H9 (cell line): ENCODE data around the gene KIF16B. TPM values are rescaled to one million over a fixed set of nuclear protein-coding genes. Genes with fewer than 3 reads are reported as not detected.

ENCODE experiments used
- DNase-seq: peaks from one replicate; pipeline ENCODE4 v3.0.0-alpha.2; 2017
- H2AFZ ChIP-seq: one replicate; pipeline ENCODE4 v1.6.1; 2013; ENCODE audit warnings: mild to moderate bottlenecking, low read length, control low read depth, moderate library complexity
- H2AK5ac ChIP-seq: 2 replicates; pipeline ENCODE4 v1.6.1; 2013; ENCODE audit warnings: low read length, control low read depth, mixed read lengths; ENCODE audit not compliant: insufficient read length
- H2BK120ac ChIP-seq: one replicate; pipeline ENCODE4 v1.6.1; 2013; ENCODE audit warnings: low read depth, mild to moderate bottlenecking, low read length, control low read depth, inconsistent platforms; ENCODE audit not compliant: poor library complexity, severe bottlenecking
- H2BK12ac ChIP-seq: 2 replicates; pipeline ENCODE4 v1.6.1; 2013; ENCODE audit warnings: low read length, control low read depth, mixed read lengths, low read depth; ENCODE audit not compliant: insufficient read length
- H2BK15ac ChIP-seq: 2 replicates; pipeline ENCODE4 v1.6.1; 2013; ENCODE audit warnings: low read depth, low read length, control low read depth
- H2BK20ac ChIP-seq: one replicate; pipeline ENCODE4 v1.6.1; 2013; ENCODE audit warnings: low read depth, mild to moderate bottlenecking, low read length, control low read depth, inconsistent platforms; ENCODE audit not compliant: poor library complexity, severe bottlenecking
- H2BK5ac ChIP-seq: 2 replicates; pipeline ENCODE4 v1.6.1; 2013; ENCODE audit warnings: low read length, control low read depth, mixed read lengths; ENCODE audit not compliant: insufficient read length
- H3K14ac ChIP-seq: 2 replicates; pipeline ENCODE4 v1.6.1; 2013; ENCODE audit warnings: low read length, control low read depth; ENCODE audit not compliant: insufficient read depth
- H3K18ac ChIP-seq: 2 replicates; pipeline ENCODE4 v1.6.1; 2013; ENCODE audit warnings: low read depth, mild to moderate bottlenecking, mixed read lengths, low read length, control low read depth; ENCODE audit not compliant: insufficient read length
- H3K23ac ChIP-seq: 2 replicates; pipeline ENCODE4 v1.6.1; 2013; ENCODE audit warnings: low read length, control low read depth, mixed read lengths, low read depth; ENCODE audit not compliant: insufficient read length
- H3K23me2 ChIP-seq: 2 replicates; pipeline ENCODE4 v1.6.1; 2013; ENCODE audit warnings: low read depth, mild to moderate bottlenecking, mixed read lengths, low read length, control low read depth; ENCODE audit not compliant: insufficient read length, poor library complexity, severe bottlenecking
- H3K27ac ChIP-seq: 2 replicates; pipeline ENCODE4 v1.5.1; 2013; ENCODE audit warnings: low read length, control low read depth, mixed read lengths, low read depth; ENCODE audit not compliant: insufficient read length
- H3K27me3 ChIP-seq: 2 replicates; pipeline ENCODE4 v1.6.1; 2013; ENCODE audit warnings: low read length, control low read depth, inconsistent platforms; ENCODE audit not compliant: insufficient read depth
- H3K4ac ChIP-seq: 2 replicates; pipeline ENCODE4 v1.6.1; 2013; ENCODE audit warnings: low read depth, mild to moderate bottlenecking, control low read depth, inconsistent platforms, low read length, moderate library complexity
- H3K4me1 ChIP-seq: 2 replicates; pipeline ENCODE4 v1.6.1; 2013; ENCODE audit warnings: low read length, control low read depth, inconsistent platforms; ENCODE audit not compliant: insufficient read depth
- H3K4me2 ChIP-seq: 2 replicates; pipeline ENCODE4 v1.6.1; 2013; ENCODE audit warnings: low read length, control low read depth, mixed read lengths; ENCODE audit not compliant: insufficient read length, insufficient read depth
- H3K56ac ChIP-seq: 2 replicates; pipeline ENCODE4 v1.6.1; 2013; ENCODE audit warnings: low read depth, mild to moderate bottlenecking, mixed read lengths, low read length, control low read depth; ENCODE audit not compliant: insufficient read length
- H3K79me1 ChIP-seq: 2 replicates; pipeline ENCODE4 v1.6.1; 2013; ENCODE audit warnings: low read depth, mild to moderate bottlenecking, moderate library complexity, low read length, control low read depth, inconsistent platforms; ENCODE audit not compliant: insufficient read depth, poor library complexity, severe bottlenecking
- H3K79me2 ChIP-seq: 2 replicates; pipeline ENCODE4 v1.6.1; 2013; ENCODE audit warnings: low read length, control low read depth, inconsistent platforms; ENCODE audit not compliant: insufficient read depth
- H3K9ac ChIP-seq: 2 replicates; pipeline ENCODE4 v1.6.1; 2013; ENCODE audit warnings: low read length, control low read depth, mixed read lengths; ENCODE audit not compliant: insufficient read length; ENCODE audit errors: extremely low read depth
- H3K9me3 ChIP-seq: one replicate; pipeline ENCODE4 v1.6.1; 2013; ENCODE audit warnings: low read depth, low read length, inconsistent platforms; ENCODE audit not compliant: control insufficient read depth
- H3T11ph ChIP-seq: one replicate; pipeline ENCODE4 v1.6.1; 2013; ENCODE audit warnings: mild to moderate bottlenecking, low read length, control low read depth, inconsistent platforms
- H4K20me1 ChIP-seq: one replicate; pipeline ENCODE4 v1.6.1; 2013; ENCODE audit not compliant: control insufficient read depth, insufficient read length, insufficient read depth
- H4K5ac ChIP-seq: 2 replicates; pipeline ENCODE4 v1.6.1; 2013; ENCODE audit warnings: low read depth, mild to moderate bottlenecking, mixed read lengths, low read length, control low read depth; ENCODE audit not compliant: insufficient read length
- H4K8ac ChIP-seq: replicated peaks from 2 replicates; pipeline ENCODE4 v1.6.1; 2013; ENCODE audit warnings: low read length, control low read depth, mixed read lengths, low read depth; ENCODE audit not compliant: insufficient read length
- H4K91ac ChIP-seq: 2 replicates; pipeline ENCODE4 v1.6.1; 2013; ENCODE audit warnings: low read depth, mild to moderate bottlenecking, moderate library complexity, mixed read lengths, low read length, control low read depth; ENCODE audit not compliant: insufficient read length
- H3K27ac Mint-ChIP-seq, 3 experiments: 2 replicates in 2 of 3; 3 replicates in 1 of 3; pipeline ENCODE4 v1.8.0; 2020 to 2021; ENCODE audit warnings: mixed read lengths in 3 of 3, mild to moderate bottlenecking in 1 of 3, moderate library complexity in 1 of 3
- H3K27me3 Mint-ChIP-seq: 2 replicates; pipeline ENCODE4 v1.8.0; 2021; ENCODE audit warnings: low read depth, mild to moderate bottlenecking, moderate library complexity, mixed read lengths
- H3K36me3 Mint-ChIP-seq, 3 experiments: 2 replicates in 2 of 3; 3 replicates in 1 of 3; pipeline ENCODE4 v1.8.0; 2020 to 2021; ENCODE audit warnings: low read depth in 3 of 3, mixed read lengths in 3 of 3; ENCODE audit not compliant: insufficient read depth in 1 of 3
- H3K4me1 Mint-ChIP-seq, 2 experiments: 2 replicates each; pipeline ENCODE4 v1.8.0; 2020; ENCODE audit warnings: mixed read lengths in 2 of 2
- H3K4me3 Mint-ChIP-seq, 2 experiments: 2 replicates in 1 of 2; 3 replicates in 1 of 2; pipeline ENCODE4 v1.8.0; 2020 to 2021; ENCODE audit warnings: mild to moderate bottlenecking in 2 of 2, mixed read lengths in 2 of 2, moderate library complexity in 1 of 2
- H3K9me3 Mint-ChIP-seq, 2 experiments: 2 replicates in 1 of 2; 3 replicates in 1 of 2; pipeline ENCODE4 v1.8.0; 2020; ENCODE audit warnings: mild to moderate bottlenecking in 2 of 2, mixed read lengths in 2 of 2, moderate library complexity in 1 of 2
- WGBS: extraction: QIAGEN DNeasy Blood & Tissue Kit; methylation state at CpG from one replicate; pipeline ENCODE4 v1.1.7; 2013; ENCODE audit warnings: missing lambda C conversion rate, low lambda C conversion rate, mixed read lengths; ENCODE audit not compliant: insufficient read length; ENCODE audit errors: extremely low coverage; 5-methylcytosine and 5-hydroxymethylcytosine counted together
- total RNA-seq: library from RNA; stranded (reverse); gene quantifications from 2 replicates; pipeline ENCODE4 v1.2.1, GENCODE V29; 2021
- TF ChIP-seq, protein P1 (sequence below): fragments of 200-600 bp; sonication (generic); conservative IDR thresholded peaks from 3 replicates; pipeline ENCODE4 v1.8.0; 2021; ENCODE audit warnings: antibody characterized with exemption, mild to moderate bottlenecking

The KIF16B gene
- total RNA-seq, 1 experiment from 2014 or later, result 7.4 TPM

DNA sequence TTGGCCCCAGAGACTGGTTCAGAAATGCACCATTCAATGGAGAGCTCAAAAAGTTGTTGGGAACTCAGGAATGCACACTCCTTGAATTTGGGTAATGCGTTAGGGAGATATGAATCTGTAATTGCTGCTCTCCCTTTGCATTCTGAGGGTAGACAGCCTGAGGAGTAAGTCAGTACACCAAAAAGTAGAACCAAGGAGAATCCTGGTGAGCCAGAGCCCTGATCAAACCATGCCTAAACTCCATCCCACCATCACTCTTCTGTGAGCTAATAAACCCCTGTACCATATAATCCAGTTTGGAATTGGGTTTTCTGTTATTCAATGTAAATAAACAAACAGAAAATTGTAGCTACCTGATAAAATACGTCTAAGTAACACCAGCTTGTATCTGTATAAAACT is 90.2 kb downstream of the KIF16B start:
- H3K79me2 ChIP-seq, result no peaks in the 10 kb centered on the region
- no peaks in the 10 kb centered on the region for H3K27me3 ChIP-seq
- no peak overlapping the region for H3K23ac ChIP-seq
- no peak overlapping the region for H2BK12ac ChIP-seq
- Mint-ChIP-seq H3K27me3 (no peaks in the 10 kb centered on the region), H3K9me3 (no peaks in the 10 kb centered on the region; a peak in 1 of 5 replicates), H3K27ac (no peak overlapping the region), H3K36me3 (peaks cover 0 to 10% (median 6%) of the 10 kb centered on the region in 3 experiments; a peak in 1 of 7 replicates), H3K4me3 (no peak overlapping the region), H3K4me1 (peaks cover 6 to 12% of the 10 kb centered on the region in 2 experiments)
- TF ChIP-seq, protein P1, sequence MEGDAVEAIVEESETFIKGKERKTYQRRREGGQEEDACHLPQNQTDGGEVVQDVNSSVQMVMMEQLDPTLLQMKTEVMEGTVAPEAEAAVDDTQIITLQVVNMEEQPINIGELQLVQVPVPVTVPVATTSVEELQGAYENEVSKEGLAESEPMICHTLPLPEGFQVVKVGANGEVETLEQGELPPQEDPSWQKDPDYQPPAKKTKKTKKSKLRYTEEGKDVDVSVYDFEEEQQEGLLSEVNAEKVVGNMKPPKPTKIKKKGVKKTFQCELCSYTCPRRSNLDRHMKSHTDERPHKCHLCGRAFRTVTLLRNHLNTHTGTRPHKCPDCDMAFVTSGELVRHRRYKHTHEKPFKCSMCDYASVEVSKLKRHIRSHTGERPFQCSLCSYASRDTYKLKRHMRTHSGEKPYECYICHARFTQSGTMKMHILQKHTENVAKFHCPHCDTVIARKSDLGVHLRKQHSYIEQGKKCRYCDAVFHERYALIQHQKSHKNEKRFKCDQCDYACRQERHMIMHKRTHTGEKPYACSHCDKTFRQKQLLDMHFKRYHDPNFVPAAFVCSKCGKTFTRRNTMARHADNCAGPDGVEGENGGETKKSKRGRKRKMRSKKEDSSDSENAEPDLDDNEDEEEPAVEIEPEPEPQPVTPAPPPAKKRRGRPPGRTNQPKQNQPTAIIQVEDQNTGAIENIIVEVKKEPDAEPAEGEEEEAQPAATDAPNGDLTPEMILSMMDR, result no peak
- no peaks in the 10 kb centered on the region for H3K23me2 ChIP-seq
- H3K18ac ChIP-seq, result no peak overlapping the region
- no peaks in the 10 kb centered on the region for H3K9me3 ChIP-seq
- no peak overlapping the region for H3K56ac ChIP-seq
- no peak overlapping the region for H3K27ac ChIP-seq
- no peaks in the 10 kb centered on the region for H4K20me1 ChIP-seq
- no peak overlapping the region for H2BK5ac ChIP-seq
- no peak overlapping the region for H3K4me2 ChIP-seq
- H4K5ac ChIP-seq, result no peak overlapping the region
- no peak for DNase-seq
- no peak overlapping the region for H2BK120ac ChIP-seq
- H3K4me1 ChIP-seq, result no peaks in the 10 kb centered on the region
- no peak overlapping the region for H4K8ac ChIP-seq
- H2BK15ac ChIP-seq, result no peak overlapping the region
- no peak overlapping the region for H4K91ac ChIP-seq
- H2BK20ac ChIP-seq, result no peak overlapping the region
- H2AK5ac ChIP-seq, result no peak overlapping the region
- H3K79me1 ChIP-seq, result no peaks in the 10 kb centered on the region
- no peak overlapping the region for H3T11ph ChIP-seq
- H3K14ac ChIP-seq, result no peak overlapping the region
- H2AFZ ChIP-seq, result no peak overlapping the region
- no peak overlapping the region for H3K9ac ChIP-seq
- WGBS, result no CpG with 5 or more reads among the region's 2 CpGs
- no peak overlapping the region for H3K4ac ChIP-seq
